Dedifferentiated amniotic fluid mesenchymal stem cell (primary cell): ENCODE results near the gene GUCY2C.
A peak's percentile ranks its signal among the peaks of the same experiment; 100 is the strongest.

Experiments
- DNase-seq: peaks from one replicate; pipeline ENCODE4 v3.0.0-alpha.2; 2016; ENCODE audit errors: extremely low spot score

The GUCY2C gene

DNA sequence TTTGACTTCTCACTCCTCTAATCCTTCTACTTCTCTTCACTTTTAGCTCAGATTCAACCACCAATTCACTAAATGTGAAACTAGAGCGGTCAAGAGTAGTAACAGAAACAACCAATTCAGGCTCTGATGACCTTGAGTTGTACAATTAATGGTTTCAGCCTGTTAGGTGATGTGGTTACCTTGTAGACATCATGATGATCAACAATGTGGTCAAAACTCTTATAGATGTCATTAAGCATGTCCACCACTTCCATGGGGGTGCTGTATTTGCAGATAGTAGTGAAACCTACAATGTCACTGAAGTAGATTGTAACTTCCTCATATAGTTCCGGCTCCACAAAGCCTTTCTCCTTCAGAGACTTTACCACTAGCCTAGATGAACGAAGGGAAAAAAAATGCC lies 74.6 kb downstream of the GUCY2C start:
- no peak for DNase-seq

DNA sequence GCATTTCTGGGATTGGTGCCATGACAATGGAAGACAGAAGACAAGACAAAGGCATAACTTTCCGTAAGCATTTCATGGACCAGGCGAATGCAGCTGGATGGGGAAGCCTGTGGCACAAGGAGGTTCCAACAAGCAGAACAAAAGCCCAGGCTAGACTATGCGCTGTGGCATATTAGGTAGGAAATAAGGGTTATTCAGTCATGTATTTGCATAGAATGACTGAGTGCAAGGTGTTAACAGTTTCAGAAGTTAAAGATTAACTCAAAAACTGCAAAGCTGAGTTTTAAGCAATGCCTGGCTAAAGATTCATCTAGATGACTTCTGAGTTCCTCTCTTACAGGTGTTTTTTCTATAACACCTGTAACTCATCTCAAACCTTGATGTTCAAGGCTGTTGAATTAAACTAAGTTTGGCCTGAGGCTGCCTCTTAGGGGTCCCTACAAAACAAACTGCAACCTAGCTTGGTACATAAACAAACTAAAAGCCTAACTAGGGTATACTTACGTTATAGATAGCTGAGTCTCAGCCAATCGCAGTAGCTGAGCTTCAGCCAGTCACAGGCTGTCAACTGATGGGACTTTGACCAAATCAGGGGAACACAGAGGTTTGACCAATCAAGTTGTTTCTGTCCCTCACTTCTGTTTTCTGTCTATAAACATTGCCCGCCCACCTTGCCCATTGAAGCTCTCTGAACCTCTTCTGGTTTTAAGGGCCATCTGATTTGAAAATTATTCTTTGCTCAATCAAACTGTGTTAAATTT lies 76.5 kb downstream of the GUCY2C start:
- DNase-seq, result no peak

GRCh38 chr12:14618983-14619382 lies 77.4 kb downstream of the GUCY2C start:
- peak; percentile 53 for DNase-seq

DNA sequence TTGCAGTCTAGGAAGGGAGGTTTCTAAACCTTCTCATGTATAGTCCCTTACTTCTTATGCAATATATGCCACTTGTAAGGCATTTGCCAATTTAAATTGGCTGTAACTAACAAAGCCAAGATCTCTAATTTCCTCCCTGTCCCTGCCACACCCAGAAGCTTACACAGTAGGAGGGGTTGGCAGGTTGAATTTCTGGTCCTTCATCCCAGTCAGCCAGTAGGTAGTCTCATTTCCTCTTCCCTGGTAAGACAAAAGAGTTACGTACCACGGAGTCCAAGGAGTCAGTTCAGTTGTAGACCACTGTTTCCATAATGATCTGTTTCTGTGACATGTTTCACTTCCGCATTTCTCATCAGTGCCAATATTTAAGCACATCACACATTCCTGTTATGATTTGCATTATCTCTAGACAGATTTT lies 81.7 kb downstream of the GUCY2C start:
- DNase-seq, result no peak

DNA sequence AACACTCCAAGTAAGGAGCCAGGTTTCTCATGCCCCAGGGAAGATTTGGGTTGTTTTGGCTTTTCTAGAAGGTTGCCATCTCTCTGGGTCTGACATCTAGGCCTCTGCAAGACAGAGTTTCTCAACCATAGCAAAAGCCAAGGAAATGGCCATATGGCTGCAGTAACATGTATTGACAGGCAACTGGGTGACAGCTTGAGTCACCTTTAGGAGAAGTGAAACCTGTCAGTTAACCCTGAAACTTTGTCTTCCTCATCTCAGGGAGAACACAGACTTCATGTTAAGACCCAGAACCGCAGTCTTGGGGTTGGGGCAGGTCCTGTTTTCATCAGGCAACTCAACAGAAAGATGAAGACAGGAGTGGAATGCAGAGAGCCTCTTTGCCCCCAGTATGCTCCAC lies 82.7 kb downstream of the GUCY2C start:
- no peak for DNase-seq

- no peak for DNase-seq
These were observed 83.4 kb downstream of the GUCY2C start for GRCh38 chr12:14612898-14613445.

DNA sequence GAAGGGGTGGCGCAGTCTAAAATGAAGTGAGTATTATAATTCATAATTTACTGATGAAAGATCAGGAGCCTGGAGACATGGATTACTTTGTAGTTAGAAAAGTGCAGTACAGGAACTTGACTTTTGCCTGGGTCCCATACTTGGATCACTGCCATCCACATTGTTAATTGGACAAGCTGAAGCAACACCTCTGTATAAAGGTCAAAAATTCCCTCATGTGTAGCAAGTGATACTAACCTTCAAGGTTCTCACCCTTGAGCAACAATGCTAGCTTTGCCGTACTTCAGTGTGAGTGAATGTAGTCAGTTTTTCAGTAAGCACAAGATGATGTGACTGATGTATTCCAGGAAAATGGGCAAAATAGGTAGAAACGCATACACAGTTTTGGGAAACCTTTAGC lies 84.1 kb downstream of the GUCY2C start:
- no peak for DNase-seq

DNA sequence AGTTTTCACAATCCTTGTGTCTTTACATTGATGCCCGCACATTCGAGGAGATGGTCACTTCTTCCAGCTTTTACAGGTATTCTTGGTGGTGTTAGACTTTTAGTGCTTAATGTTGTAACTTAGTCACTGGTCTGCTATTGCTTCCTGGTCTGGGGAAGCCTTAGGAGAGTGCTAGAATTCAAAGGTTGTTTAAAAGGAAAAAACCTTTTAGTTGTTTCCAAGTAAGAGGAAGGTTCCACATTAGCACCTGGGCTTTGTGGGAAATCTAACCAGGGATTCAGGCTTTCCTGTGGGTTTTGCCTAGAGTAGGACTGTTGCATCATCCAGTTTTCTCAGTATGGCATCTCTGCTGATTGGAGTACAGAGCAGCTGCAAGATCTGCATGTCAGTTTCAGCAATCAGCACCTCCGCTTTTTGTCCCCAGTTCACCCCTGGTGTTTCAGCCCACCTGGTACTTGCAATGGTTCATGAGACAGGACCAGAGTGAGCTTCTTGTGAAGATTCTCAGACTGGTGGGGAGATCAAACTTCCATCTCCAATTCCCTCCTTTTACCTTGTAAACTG lies 84.7 kb downstream of the GUCY2C start:
- no peak for DNase-seq

DNA sequence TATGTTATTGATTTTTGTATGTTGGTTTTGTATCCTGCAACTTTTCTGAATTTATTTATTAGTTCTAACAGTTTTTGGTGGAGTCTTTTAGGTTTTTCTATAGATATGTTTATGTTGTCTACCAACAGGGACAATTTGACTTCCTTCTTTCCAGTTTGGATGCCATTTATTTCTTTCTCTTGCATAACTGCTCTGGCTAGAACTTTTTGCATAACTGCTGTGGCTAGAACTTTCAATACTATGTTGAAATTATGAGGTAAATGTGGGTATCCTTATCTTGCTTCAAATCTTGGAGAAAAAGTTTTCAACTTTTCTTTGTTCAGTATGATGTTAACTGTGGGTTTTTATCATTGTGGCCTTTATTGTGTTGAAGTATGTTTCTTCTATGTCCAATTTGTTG lies 88.8 kb downstream of the GUCY2C start:
- no peak for DNase-seq

DNA sequence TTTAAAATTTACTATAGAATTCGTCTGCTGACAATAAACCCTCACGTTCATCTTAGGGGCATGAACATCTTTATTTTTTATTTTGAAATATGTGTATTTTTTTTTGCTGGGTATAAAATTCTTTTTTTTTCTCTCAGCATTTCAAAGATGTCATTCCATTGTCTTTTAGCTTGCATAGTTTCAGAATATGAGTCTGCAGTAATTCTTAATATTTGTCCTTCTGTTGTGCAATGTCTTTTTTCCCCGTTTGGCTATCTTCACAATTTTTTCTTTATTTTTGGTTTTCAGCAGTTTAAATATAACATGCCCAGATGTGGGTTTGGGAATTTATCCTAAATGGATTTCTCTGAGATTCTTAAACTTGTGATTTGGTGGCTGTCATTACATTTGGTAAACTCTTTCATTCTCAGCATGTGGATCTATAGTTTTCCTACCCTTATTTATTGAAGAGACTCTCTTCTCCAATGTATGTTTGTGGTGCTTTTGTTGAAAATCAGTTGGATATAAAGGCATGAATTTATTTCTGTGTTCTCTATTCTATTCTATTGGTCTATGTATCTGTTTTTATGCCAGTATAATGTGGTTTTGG lies 90.9 kb downstream of the GUCY2C start:
- no peak for DNase-seq

DNA sequence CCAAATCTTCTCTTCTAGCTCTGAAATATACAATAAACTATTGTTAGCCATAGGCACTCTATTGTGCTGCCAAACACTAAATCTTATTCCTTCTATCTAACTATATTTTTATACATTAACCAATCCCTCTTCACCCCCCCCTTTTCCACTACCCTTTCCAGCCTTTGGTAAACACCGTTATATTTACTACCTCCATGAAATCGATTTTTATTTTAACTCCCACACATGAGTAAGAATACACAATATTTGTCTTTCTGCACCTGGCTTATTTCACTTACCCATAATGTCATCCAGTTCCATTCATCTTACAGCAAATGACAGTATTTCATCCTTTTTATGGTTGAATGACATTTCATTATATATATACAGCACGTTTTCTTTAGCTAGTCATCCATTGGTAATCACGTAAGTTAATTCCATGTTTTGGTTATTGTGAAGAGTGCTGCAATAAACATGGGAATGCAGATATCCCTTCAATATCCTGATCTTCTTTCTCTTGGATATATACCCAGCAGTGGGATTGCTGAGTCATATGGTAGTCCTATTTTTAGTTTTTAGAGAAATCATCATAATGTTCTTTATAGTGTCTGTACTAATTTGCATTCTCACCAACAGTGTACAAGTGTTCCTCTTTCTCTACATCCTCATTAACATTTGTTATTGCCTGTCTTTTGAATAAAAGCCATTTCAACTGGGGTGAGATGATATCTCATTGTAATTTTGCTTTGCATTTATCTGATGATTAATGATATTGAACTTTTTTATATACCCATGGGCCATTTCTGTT lies 94.5 kb downstream of the GUCY2C start:
- DNase-seq, result no peak

- DNase-seq, result no peak
These were observed 98.9 kb downstream of the GUCY2C start for GRCh38 chr12:14597480-14597879.

GRCh38 chr12:14591719-14592118 lies 104.7 kb downstream of the GUCY2C start:
- DNase-seq, result no peak

GRCh38 chr12:14589169-14590004 lies 107.0 kb downstream of the GUCY2C start:
- DNase-seq, result no peak

DNA sequence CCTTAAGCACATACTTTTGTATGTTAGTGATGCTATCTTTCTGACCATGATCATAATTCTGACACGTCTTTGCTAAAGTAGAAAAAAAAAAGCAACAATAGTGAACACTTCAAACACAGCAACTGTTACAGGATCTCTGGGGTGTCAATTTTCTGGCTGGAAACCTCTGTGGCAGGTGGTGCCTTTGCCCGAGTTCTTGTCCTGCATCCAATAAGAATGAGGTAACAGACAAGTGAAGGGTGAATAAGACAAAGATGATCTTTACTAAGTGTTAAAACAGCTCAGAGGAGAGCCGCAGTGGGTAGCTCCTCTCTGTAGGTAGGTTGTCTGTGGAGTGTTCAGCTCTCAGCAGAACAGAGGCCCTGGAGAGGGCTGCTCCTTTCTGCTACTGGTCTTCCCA lies 107.8 kb downstream of the GUCY2C start:
- DNase-seq, result no peak

DNA sequence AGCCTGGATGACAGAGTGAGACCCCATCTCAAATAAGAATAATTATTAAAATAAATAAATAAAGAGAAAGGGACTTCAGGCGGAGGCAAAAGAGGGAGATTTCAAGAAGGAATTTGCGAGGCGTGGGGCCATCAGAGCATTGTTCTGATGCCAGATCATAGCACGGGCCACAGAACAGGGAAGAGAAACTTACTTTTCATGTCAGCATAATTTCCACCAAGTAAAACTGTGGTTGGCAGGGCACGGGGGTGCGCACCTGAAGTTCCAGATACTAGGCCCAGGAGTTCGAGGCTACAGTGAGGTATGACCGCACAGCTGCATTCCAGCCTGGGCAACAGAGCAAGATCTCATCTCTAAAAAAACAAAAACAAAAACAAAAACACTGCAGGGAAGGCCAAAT lies 117.8 kb downstream of the GUCY2C start:
- no peak for DNase-seq

- DNase-seq, result no peak
These were observed 119.1 kb downstream of the GUCY2C start for GRCh38 chr12:14577344-14577743.

- no peak for DNase-seq
These were observed 119.5 kb downstream of the GUCY2C start for GRCh38 chr12:14576896-14577295.

DNA sequence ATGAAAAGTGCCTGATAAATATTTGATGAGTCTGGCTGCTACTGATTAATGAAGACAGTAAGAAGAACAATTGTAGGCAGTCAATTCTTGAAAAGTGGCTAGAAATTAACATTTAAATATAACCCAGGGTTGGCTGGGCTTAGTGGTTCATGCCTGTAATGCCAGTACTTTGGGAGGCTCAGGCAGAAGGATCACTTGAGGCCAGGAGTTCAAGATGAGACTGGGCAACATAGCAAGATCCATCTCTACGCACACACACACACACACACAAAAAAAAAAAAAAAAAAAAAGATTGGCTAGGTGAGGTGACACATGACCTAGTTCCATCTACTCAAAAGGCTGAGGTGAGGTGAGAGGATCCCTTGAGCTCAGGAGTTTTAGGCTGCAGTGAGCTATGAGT lies 120.8 kb downstream of the GUCY2C start:
- no peak for DNase-seq

DNA sequence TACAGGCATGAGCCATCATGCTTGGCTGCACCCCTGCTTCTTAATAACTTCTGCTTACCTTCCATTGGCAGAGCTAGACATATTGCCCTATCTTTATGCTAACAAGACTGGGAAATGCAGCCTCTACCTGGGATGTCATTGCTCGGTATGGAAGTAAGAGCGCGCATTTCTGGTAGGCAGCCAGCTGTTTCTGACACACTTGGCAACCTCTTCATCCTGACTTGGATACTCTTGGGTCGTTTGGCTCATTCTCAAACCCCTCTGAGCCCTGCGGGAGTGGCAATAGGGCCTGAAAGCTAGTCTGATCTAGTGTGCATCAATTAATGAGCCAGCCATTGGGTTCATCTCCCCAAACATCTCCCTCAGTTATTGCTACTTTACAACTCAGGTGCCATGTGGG lies 123.3 kb downstream of the GUCY2C start:
- no peak for DNase-seq

DNA sequence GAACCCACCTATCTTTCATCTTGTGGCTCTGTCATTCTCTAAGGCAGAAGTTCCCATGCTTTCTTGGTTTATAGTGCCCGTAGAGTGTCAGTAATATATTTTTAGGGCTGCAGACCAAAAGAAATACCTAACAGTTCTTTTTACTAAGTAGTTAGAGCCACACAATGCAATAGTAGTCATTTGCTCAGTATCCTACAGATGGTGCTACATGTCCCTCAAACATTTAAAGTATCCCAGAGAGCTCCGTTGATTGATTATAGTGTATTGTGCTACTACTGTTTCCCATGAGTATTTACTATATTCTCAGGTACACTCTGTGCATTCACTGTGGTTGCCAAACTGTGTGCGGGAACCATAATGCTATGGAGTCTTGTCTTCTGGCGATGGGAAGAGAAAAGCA lies 124.0 kb downstream of the GUCY2C start:
- no peak for DNase-seq
